Left ventricle myocardium inferior (tissue), 1 donor: ENCODE results near the gene PDE6H. TPM values are rescaled to one million over a fixed set of nuclear protein-coding genes. Genes with fewer than 3 reads are reported as not detected.

Experiments
- DNase-seq: peaks from one replicate; pipeline ENCODE4 v3.0.0-alpha.2; 2020
- H3K27ac ChIP-seq: fragments of 200-600 bp; replicated peaks from 2 replicates; pipeline ENCODE4 v1.8.0; 2021
- H3K27me3 ChIP-seq: fragments of 200-600 bp; 2 replicates; pipeline ENCODE4 v1.8.0; 2021; ENCODE audit warnings: low read depth
- H3K36me3 ChIP-seq: fragments of 200-600 bp; 2 replicates; pipeline ENCODE4 v1.8.0; 2021
- H3K4me1 ChIP-seq: fragments of 200-600 bp; 2 replicates; pipeline ENCODE4 v1.8.0; 2021
- H3K4me3 ChIP-seq: fragments of 200-600 bp; 2 replicates; pipeline ENCODE4 v1.8.0; 2021; ENCODE audit warnings: mild to moderate bottlenecking, moderate library complexity
- H3K9me3 ChIP-seq: fragments of 200-600 bp; replicated peaks from 2 replicates; pipeline ENCODE4 v1.8.0; 2021
- intact Hi-C: fragments of 100-400 bp; cut with micrococcal nuclease; formaldehyde crosslinking; loops from one replicate; pipeline ENCODE4 v1.11.0; 2022
- total RNA-seq: library from RNA; stranded (reverse); fragmentation: NEBNext Ultra II Directional; extraction: Animal tissue kit (Norgen Biotek cat#: 25700); gene quantifications from one replicate; pipeline ENCODE4 v1.2.1, GENCODE V29; 2021
- TF ChIP-seq, protein P1 (sequence below): fragments of 200-600 bp; IDR thresholded peaks from 2 replicates; pipeline ENCODE4 v1.8.0; 2021; ENCODE audit warnings: antibody characterized with exemption, mild to moderate bottlenecking, borderline replicate concordance
- donor health status: DM: no; HTN: yes; CAD: no; lungs with severe emphysema.

Gene PDE6H
- total RNA-seq, 1 donor from 2014 or later = not detected

DNA sequence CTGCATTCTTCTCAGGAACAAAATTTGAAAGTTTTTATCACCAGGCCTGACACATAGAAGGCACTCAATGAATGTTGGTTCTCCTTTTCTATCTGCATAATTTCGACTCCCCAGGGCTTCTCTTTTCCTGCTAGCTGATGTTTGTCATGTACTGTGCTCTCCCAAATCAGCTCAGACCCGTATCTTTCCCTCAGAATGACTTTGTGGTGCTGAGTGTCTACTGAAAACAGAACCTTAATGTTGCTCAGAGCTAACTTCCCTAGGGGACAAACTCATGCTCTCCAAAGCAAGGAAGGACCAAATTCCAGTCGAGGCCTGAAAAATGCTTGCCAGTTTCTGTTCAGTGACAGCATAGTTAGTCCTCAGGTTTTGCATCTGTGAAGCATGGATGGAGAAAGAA is 13.4 kb upstream of the PDE6H start:
- TF ChIP-seq, protein P1, sequence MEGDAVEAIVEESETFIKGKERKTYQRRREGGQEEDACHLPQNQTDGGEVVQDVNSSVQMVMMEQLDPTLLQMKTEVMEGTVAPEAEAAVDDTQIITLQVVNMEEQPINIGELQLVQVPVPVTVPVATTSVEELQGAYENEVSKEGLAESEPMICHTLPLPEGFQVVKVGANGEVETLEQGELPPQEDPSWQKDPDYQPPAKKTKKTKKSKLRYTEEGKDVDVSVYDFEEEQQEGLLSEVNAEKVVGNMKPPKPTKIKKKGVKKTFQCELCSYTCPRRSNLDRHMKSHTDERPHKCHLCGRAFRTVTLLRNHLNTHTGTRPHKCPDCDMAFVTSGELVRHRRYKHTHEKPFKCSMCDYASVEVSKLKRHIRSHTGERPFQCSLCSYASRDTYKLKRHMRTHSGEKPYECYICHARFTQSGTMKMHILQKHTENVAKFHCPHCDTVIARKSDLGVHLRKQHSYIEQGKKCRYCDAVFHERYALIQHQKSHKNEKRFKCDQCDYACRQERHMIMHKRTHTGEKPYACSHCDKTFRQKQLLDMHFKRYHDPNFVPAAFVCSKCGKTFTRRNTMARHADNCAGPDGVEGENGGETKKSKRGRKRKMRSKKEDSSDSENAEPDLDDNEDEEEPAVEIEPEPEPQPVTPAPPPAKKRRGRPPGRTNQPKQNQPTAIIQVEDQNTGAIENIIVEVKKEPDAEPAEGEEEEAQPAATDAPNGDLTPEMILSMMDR = no peak
- intact Hi-C loops = loop anchor here (10.0 kb wide), 1 partner anchor 55 kb away; no protein-coding TSS in a partner anchor
- Histone ChIP-seq H3K36me3 (no peaks in the 10 kb centered on the region), H3K27me3 (no peaks in the 10 kb centered on the region), H3K27ac (peak overlapping the region; percentile 92), H3K4me3 (peak overlapping the region; percentile 66), H3K9me3 (no peaks in the 10 kb centered on the region), H3K4me1 (peaks cover 86% of the 10 kb centered on the region)
- no peak for DNase-seq

DNA sequence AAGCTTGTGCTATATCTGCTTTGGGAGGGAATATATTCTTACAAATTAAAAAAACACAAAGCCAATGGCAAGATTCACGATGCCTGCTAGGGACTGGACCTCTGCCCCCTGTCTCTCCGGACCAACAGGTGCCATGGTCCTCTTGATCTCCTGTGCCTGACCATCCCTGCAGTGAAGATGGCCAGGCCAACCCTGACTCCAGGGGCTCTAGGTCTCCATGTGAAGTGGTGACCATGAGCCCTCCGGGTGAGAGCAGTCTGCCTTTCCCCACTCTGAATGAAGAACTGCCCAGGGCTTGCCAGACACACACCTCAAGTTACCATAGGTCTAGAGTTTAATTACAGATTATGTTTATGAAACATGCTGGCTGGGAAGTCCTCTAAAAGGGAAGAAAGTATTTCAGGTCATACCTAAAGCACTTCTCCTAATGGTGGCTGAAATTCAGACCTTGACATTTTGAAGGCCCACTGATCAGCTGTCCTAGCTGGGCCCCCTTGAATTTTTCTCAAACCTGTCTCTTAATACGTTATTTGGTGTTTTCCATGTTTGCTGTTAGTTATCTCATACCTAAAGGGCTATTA is 12.8 kb upstream of the PDE6H start:
- Histone ChIP-seq H3K27ac (peak overlapping the region; percentile 92), H3K9me3 (no peaks in the 10 kb centered on the region), H3K4me1 (peaks cover 80% of the 10 kb centered on the region), H3K36me3 (no peaks in the 10 kb centered on the region), H3K27me3 (no peaks in the 10 kb centered on the region), H3K4me3 (peak overlapping the region; percentile 66)
- intact Hi-C loops = loop anchor here (10.0 kb wide), 1 partner anchor 55 kb away; no protein-coding TSS in a partner anchor
- TF ChIP-seq, protein P1 = no peak
- no peak for DNase-seq

GRCh38 chr12:14960548-14961465 is 12.0 kb upstream of the PDE6H start:
- DNase-seq = peak; percentile 55
- no peaks in the 10 kb centered on the region for H3K27me3 ChIP-seq
- H3K4me1 ChIP-seq = peaks cover 72% of the 10 kb centered on the region
- intact Hi-C loops = no loop called here
- H3K4me3 ChIP-seq = peak overlapping the region; percentile 66
- H3K9me3 ChIP-seq = no peaks in the 10 kb centered on the region
- TF ChIP-seq, protein P1 = no peak
- H3K36me3 ChIP-seq = no peaks in the 10 kb centered on the region
- peak overlapping the region; percentile 92 for H3K27ac ChIP-seq

GRCh38 chr12:14961466-14962152 is 11.2 kb upstream of the PDE6H start, which contains the start of gene ARHGDIB:
ARHGDIB (minus strand) TSS chr12:14961601; CDS start chr12:14950712, 10,889 bp downstream.
- Histone ChIP-seq H3K36me3 (no peaks in the 10 kb centered on the region), H3K4me3 (peak within 1 kb of the TSS; percentile 66), H3K4me1 (peaks cover 64% of the 10 kb centered on the region), H3K27ac (peak within 1 kb of the TSS; percentile 92), H3K27me3 (no peaks in the 10 kb centered on the region), H3K9me3 (no peaks in the 10 kb centered on the region)
- TF ChIP-seq, protein P1 = no peak
- DNase-seq = peak; percentile 32
- intact Hi-C loops = no loop called here

DNA sequence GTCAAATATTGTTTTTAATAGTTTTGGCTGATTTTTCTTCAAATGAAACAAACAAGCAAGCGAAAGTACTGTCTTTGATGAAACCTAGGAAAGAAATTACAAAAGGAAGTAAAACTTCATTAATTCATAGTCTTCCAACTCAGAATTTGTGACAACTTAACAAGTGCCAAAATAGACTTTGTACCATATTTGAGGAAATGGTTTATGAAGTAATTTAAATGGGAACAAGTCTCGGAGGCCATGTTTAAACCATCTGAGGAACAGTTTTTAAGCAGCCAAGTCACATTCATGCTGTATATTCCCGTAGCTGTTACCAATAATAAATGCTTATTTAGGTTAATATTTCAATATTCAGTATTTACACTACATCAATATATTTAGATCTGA is 10.7 kb upstream of the PDE6H start:
- H3K27me3 ChIP-seq = no peaks in the 10 kb centered on the region
- H3K4me1 ChIP-seq = peaks cover 59% of the 10 kb centered on the region
- TF ChIP-seq, protein P1 = no peak
- H3K4me3 ChIP-seq = peak overlapping the region; percentile 66
- peak overlapping the region; percentile 92 for H3K27ac ChIP-seq
- H3K9me3 ChIP-seq = no peaks in the 10 kb centered on the region
- intact Hi-C loops = no loop called here
- no peaks in the 10 kb centered on the region for H3K36me3 ChIP-seq
- DNase-seq = no peak
